Fibroblast of the aortic adventitia (primary cell): ENCODE results near the gene ZSCAN21. TPM values are rescaled to one million over a fixed set of nuclear protein-coding genes. Genes with fewer than 3 reads are reported as not detected.

Experiments
- DNase-seq: peaks from one replicate; pipeline ENCODE4 v3.0.0-alpha.2; 2010; ENCODE audit warnings: low read depth
- H3K4me3 ChIP-seq: 2 replicates; pipeline ENCODE4 v1.5.1; 2011; ENCODE audit warnings: low read depth, mild to moderate bottlenecking, control low read depth, low read length, moderate library complexity
- total RNA-seq: library from RNA; depleted of rRNA; stranded (reverse); fragments of >200 nt; gene quantifications from 2 replicates; pipeline ENCODE4 v1.2.3, GENCODE V29; 2012; ENCODE audit warnings: low replicate concordance
- TF ChIP-seq, protein P1 (sequence below): IDR thresholded peaks from 2 replicates; pipeline ENCODE4 v1.5.1; 2011; ENCODE audit warnings: mild to moderate bottlenecking, low read length, control low read depth, inconsistent platforms; ENCODE audit not compliant: insufficient read depth

Gene ZSCAN21
- total RNA-seq, 1 donor, result 9.3 TPM

DNA sequence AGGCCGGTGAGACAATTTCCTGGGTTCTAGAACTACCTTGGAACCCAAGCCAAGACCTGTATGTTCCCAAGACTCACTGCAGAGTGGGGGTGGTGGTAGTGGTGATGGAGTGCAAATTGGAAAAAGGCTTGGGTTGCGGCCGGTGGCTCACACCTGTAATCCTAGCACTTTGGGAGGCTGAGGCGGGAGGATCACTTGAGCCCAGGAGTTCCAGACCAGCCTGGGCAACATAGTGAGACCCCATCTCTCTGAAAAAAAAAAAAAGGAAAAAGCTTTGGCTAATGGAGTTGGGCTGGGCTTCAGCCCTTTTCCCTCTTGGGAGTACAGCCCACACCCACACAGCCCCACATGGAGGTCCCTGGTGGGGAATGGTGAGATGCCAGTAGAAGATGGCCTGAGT lies 56.0 kb downstream of the ZSCAN21 start:
- TF ChIP-seq, protein P1, sequence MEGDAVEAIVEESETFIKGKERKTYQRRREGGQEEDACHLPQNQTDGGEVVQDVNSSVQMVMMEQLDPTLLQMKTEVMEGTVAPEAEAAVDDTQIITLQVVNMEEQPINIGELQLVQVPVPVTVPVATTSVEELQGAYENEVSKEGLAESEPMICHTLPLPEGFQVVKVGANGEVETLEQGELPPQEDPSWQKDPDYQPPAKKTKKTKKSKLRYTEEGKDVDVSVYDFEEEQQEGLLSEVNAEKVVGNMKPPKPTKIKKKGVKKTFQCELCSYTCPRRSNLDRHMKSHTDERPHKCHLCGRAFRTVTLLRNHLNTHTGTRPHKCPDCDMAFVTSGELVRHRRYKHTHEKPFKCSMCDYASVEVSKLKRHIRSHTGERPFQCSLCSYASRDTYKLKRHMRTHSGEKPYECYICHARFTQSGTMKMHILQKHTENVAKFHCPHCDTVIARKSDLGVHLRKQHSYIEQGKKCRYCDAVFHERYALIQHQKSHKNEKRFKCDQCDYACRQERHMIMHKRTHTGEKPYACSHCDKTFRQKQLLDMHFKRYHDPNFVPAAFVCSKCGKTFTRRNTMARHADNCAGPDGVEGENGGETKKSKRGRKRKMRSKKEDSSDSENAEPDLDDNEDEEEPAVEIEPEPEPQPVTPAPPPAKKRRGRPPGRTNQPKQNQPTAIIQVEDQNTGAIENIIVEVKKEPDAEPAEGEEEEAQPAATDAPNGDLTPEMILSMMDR, result no peak
- DNase-seq, result no peak
- no peak overlapping the region for H3K4me3 ChIP-seq

DNA sequence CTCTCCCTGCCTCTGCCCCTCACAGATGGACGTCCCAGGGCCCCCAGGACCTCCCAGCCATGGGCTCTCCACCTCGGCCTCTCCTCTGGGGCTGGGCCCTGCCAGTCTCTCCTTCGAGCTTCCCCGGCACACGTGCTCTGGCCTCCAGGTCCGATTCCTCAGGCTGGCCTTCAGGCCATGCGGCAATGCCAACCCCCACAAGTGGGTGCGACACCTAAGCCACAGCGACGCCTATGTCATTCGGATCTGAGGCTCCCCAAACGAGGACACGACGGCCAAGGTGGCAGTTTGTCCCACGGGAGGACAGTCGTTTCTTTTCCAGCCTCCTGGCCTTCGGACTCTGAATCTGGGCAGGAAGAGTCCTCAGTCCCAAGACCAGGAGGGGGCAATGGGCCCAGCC lies 57.1 kb downstream of the ZSCAN21 start:
- TF ChIP-seq, protein P1, result no peak
- no peak for DNase-seq
- no peak overlapping the region for H3K4me3 ChIP-seq

DNA sequence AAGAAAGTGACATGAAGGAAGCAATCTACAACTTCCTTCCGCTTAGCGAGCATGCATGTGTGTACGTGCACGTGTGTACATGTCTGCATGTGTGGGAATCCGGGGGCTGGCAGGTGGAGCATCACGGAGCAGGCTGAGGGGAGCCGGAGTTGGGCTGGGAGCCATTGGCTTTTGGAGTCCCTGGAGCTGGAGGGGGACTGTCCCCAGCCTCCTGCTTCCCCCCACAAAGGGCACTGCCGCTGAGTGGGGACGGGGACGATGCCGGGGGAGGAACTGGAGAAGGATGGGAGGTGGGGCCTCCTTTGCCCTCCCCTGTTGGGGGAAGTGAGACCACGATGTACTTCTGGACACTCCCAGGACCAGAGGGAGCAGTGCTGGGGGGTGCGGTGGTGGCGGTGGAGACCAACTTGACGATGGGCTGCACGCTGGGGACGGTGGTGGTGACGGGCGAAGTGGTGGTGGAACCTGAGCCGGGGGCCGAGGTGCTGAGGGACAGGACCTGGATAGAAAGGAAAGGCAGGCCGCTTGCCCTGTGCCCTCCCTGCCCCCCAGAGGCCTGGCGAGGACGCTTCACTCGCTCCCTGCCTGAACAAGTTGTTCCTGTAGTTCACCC lies 57.7 kb downstream of the ZSCAN21 start:
- TF ChIP-seq, protein P1, result no peak
- DNase-seq, result no peak
- no peak overlapping the region for H3K4me3 ChIP-seq

DNA sequence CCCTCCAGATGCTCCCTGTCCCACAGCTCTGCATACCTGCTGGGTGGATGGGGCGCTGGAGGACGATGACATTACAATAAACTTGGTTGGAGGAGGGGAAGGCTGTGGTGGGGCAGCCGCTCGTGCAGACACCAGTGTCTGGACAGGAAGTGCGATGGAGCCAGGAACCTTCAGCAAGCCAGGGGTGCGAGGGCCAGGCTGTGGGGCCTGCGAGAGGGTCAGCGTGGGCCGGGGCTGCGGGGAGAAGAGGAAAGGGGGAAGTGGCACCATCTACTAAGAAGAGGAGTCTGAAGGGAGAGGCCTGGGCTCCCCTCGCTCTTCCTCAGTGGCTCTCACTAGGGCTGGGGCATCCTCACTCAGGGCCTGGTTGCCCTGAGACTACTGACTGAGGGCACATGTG lies 58.3 kb downstream of the ZSCAN21 start:
- no peak overlapping the region for H3K4me3 ChIP-seq
- TF ChIP-seq, protein P1, result no peak
- no peak for DNase-seq

DNA sequence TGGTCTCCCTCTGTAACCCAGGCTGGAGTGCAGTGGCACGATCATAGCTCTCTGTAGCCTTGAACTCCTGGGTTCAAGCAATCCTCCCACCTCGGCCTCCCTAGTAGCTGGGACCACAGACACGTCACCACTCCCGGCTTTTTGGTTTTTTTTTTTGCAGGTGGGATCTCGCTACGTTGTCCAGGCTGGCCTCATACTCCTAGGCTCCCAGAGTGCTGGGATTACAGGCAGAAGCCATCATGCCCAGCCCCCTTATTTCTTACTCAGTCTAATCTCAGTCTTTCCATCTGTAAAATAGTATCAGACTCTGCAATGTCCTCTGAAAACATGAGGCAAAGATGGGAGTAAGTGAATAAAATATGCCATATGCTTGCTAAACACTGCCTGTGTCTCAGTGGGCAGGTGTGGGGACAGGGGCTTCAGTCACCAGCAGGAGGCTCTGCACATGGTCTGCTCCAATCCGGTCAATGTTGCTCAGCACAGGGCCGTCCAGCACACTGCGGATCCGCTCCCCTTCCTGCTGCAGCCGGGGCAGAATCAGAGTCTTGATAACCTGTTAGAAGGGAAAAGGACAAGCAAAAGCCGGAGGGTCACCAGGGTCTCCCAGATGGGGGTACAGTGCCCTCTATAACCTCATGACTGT lies 60.1 kb downstream of the ZSCAN21 start:
- no peak for DNase-seq
- TF ChIP-seq, protein P1, result no peak
- H3K4me3 ChIP-seq, result no peak overlapping the region

DNA sequence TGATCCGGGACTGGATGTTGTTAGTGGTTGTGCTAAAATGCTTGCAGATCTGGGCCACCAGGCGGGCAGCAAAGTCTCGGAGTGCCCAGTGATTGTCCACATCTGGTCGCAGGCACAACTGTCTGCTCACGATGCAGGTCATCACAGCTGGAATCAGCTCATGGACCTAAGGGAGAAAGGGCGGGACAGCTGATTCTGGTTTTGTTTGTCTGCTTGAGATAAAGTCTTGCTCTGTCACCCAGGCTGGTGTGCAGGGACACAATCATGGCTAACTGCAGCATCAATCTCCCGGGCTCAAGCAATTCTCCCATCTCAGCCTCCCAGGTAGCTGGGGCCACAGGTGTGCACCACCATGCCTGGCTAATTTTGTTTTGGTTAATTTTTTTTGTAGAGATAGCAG lies 61.6 kb downstream of the ZSCAN21 start:
- H3K4me3 ChIP-seq, result no peak overlapping the region
- TF ChIP-seq, protein P1, result no peak
- no peak for DNase-seq
